Measurements from ENCODE around the gene CDCA7. TPM values are rescaled to one million over a fixed set of nuclear protein-coding genes. Genes with fewer than 3 reads are reported as not detected.

Gene CDCA7
- polyA plus RNA-seq, 1 experiment: 13.9 TPM

GRCh38 chr2:173407176-173407575, 52.5 kb downstream of the CDCA7 start:
- Histone ChIP-seq H3K27me3 (ENCODE audit: control insufficient read depth, insufficient read depth, low read length) (peaks cover 36% of the 10 kb centered on the region), H3K4me3 (ENCODE audit: low read depth, low read length) (no peak overlapping the region), H3K27ac (ENCODE audit: low read depth, low read length) (no peak overlapping the region), H3K9me3 (ENCODE audit: control insufficient read depth, insufficient read depth, low read length) (no peaks in the 10 kb centered on the region)
- POLR2A ChIA-PET: no interaction called here
- TF ChIP-seq CTCF (IDR thresholded peaks at IDR 0.05; ENCODE audit: low read depth, low read length): no peak
- CTCF ChIA-PET: interaction anchor here (0.6 to 1.2 kb wide), 2 partner anchors 26 to 42 kb away, joined by 3 to 6 read pairs; no protein-coding TSS in a partner anchor
- DNase-seq (ENCODE audit: low read depth, low spot score): no peak

GRCh38 chr2:173407646-173408045, 53.0 kb downstream of the CDCA7 start:
- no peaks in the 10 kb centered on the region for H3K9me3 ChIP-seq (ENCODE audit: control insufficient read depth, insufficient read depth, low read length)

GRCh38 chr2:173410579-173410978, 55.9 kb downstream of the CDCA7 start:
- no peak overlapping the region for H3K4me3 ChIP-seq (ENCODE audit: low read depth, low read length)
- no peaks in the 10 kb centered on the region for H3K9me3 ChIP-seq (ENCODE audit: control insufficient read depth, insufficient read depth, low read length)
- no peak for DNase-seq (ENCODE audit: low read depth, low spot score)
- TF ChIP-seq CTCF (IDR thresholded peaks at IDR 0.05; ENCODE audit: low read depth, low read length): no peak
- H3K27ac ChIP-seq (ENCODE audit: low read depth, low read length): no peak overlapping the region
- ChIA-PET POLR2A (no interaction called here), CTCF (interaction anchor here (1.5 to 1.6 kb wide), 2 partner anchors 8 to 38 kb away, joined by 4 to 11 read pairs; no protein-coding TSS in a partner anchor)
- H3K27me3 ChIP-seq (ENCODE audit: control insufficient read depth, insufficient read depth, low read length): peaks cover 20% of the 10 kb centered on the region

More at GRCh38 chr2:173407646-173408045, 53.0 kb downstream of the CDCA7 start:
- Histone ChIP-seq H3K27me3 (ENCODE audit: control insufficient read depth, insufficient read depth, low read length) (peaks cover 35% of the 10 kb centered on the region), H3K27ac (ENCODE audit: low read depth, low read length) (no peak overlapping the region), H3K4me3 (ENCODE audit: low read depth, low read length) (no peak overlapping the region)
- ChIA-PET CTCF (interaction anchor here (0.6 kb wide), 1 partner anchor 26 kb away, joined by 3 read pairs; no protein-coding TSS in a partner anchor), POLR2A (no interaction called here)
- DNase-seq (ENCODE audit: low read depth, low spot score): no peak
- TF ChIP-seq CTCF (IDR thresholded peaks at IDR 0.05; ENCODE audit: low read depth, low read length): no peak

GRCh38 chr2:173412628-173413027, 58.0 kb downstream of the CDCA7 start:
- Histone ChIP-seq H3K9me3 (ENCODE audit: control insufficient read depth, insufficient read depth, low read length) (0 out of 2 replicates have a peak, but pooled peaks cover 3% of the 10 kb centered on the region), H3K27ac (ENCODE audit: low read depth, low read length) (no peak overlapping the region), H3K27me3 (ENCODE audit: control insufficient read depth, insufficient read depth, low read length) (peaks cover 9% of the 10 kb centered on the region), H3K4me3 (ENCODE audit: low read depth, low read length) (no peak overlapping the region)
- TF ChIP-seq CTCF (IDR thresholded peaks at IDR 0.05; ENCODE audit: low read depth, low read length): no peak
- no peak for DNase-seq (ENCODE audit: low read depth, low spot score)
- ChIA-PET POLR2A (no interaction called here), CTCF (interaction anchor here (1.1 to 1.6 kb wide), 3 partner anchors 10 to 938 kb away, joined by 3 to 10 read pairs (median 3); no protein-coding TSS in a partner anchor)

- H3K27ac ChIP-seq (ENCODE audit: low read depth, low read length): no peak overlapping the region
- H3K27me3 ChIP-seq (ENCODE audit: control insufficient read depth, insufficient read depth, low read length): peaks cover 14% of the 10 kb centered on the region
- H3K9me3 ChIP-seq (ENCODE audit: control insufficient read depth, insufficient read depth, low read length): 0 out of 2 replicates have a peak, but pooled peaks cover 3% of the 10 kb centered on the region
- no peak for DNase-seq (ENCODE audit: low read depth, low spot score)
- no peak for TF ChIP-seq CTCF (IDR thresholded peaks at IDR 0.05; ENCODE audit: low read depth, low read length)
- no peak overlapping the region for H3K4me3 ChIP-seq (ENCODE audit: low read depth, low read length)
- ChIA-PET POLR2A (no interaction called here), CTCF (interaction anchor here (1.4 kb wide), 1 partner anchor 34 kb away, joined by 4 read pairs; no protein-coding TSS in a partner anchor)
Observed at GRCh38 chr2:173414823-173415322, 60.2 kb downstream of the CDCA7 start.
